ACC112 (cell line): ENCODE data around the gene SLC15A1.

ENCODE experiments used
- H2AFZ ChIP-seq: fragments of 200-600 bp; sonication (generic); one replicate; pipeline ENCODE4 v1.6.0; 2017; ENCODE audit warnings: antibody characterized with exemption, low read length; ENCODE audit not compliant: unreplicated experiment
- H3K27ac ChIP-seq: fragments of 200-600 bp; sonication (generic); 2 replicates; pipeline ENCODE4 v1.5.1; 2014; ENCODE audit warnings: low read depth, mild to moderate bottlenecking, antibody characterized with exemption, low read length, moderate library complexity
- H3K27me3 ChIP-seq: fragments of 200-600 bp; sonication (generic); 2 replicates; pipeline ENCODE4 v1.6.1; 2014; ENCODE audit warnings: mild to moderate bottlenecking, antibody characterized with exemption, low read length, moderate library complexity, mixed read lengths; ENCODE audit not compliant: insufficient read depth
- H3K36me3 ChIP-seq: fragments of 200-600 bp; sonication (generic); 2 replicates; pipeline ENCODE4 v1.6.1; 2016; ENCODE audit warnings: mild to moderate bottlenecking, antibody characterized with exemption, low read length, moderate library complexity, mixed read lengths; ENCODE audit not compliant: insufficient read depth
- H3K4me1 ChIP-seq: fragments of 200-600 bp; sonication (generic); one replicate; pipeline ENCODE4 v1.6.1; 2016; ENCODE audit warnings: low read length, mixed read lengths; ENCODE audit not compliant: insufficient read depth, unreplicated experiment, control insufficient read depth
- H3K4me3 ChIP-seq: fragments of 200-600 bp; sonication (generic); 2 replicates; pipeline ENCODE4 v1.5.1; 2014; ENCODE audit warnings: mild to moderate bottlenecking, low read depth, low read length
- H3K79me2 ChIP-seq: fragments of 200-600 bp; sonication (generic); one replicate; pipeline ENCODE4 v1.6.0; 2016; ENCODE audit warnings: low read length; ENCODE audit not compliant: control insufficient read depth, unreplicated experiment, insufficient read depth

SLC15A1 gene

DNA sequence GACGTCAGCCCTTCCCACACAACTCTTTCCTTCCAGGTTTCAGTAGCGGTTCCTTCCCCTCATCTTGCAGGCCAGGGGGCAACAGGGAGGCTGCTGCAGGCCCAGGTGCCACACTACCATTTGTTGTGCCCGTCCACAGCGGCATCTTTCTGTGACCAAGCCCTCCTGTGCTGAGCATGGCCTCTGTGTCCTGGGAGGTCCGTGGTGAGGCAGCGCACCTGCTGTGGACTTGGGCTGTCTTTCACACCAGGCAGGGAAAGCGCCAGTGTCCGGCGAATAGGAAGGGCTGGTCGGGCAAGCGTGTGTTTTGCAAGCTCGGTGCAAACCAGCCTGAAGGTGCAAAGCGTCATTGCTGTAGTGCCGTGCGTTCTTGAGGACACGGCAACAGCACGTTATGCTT is 21.4 kb downstream of the SLC15A1 start:
- Histone ChIP-seq H3K36me3 (no peaks in the 10 kb centered on the region), H3K27me3 (no peaks in the 10 kb centered on the region), H3K4me3 (no peak overlapping the region), H3K4me1 (no peaks in the 10 kb centered on the region), H2AFZ (no peak overlapping the region), H3K27ac (no peak overlapping the region), H3K79me2 (no peaks in the 10 kb centered on the region)

DNA sequence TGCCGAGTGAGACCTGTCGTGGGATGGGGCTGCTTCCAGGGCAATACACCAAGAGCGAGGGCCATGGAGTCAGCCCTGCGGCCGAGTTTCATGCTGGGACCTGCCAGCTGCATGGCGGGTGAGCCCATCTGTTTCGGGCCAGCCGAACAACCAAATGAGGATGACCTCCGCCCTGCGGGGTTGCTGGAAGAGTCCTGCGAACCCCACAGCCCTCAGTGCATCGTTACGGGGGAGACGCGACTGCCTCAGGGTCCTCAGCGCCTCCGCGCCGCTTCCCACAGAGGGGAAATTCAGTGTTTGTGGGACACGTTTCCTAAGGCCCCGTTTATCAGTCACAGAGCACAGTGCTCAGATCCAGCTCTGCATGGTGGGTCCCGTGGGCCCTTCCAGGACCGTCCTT is 22.0 kb downstream of the SLC15A1 start:
- H3K4me3 ChIP-seq: no peak overlapping the region
- no peaks in the 10 kb centered on the region for H3K4me1 ChIP-seq
- H3K79me2 ChIP-seq: no peaks in the 10 kb centered on the region
- no peak overlapping the region for H3K27ac ChIP-seq
- H2AFZ ChIP-seq: no peak overlapping the region
- no peaks in the 10 kb centered on the region for H3K36me3 ChIP-seq
- no peaks in the 10 kb centered on the region for H3K27me3 ChIP-seq

DNA sequence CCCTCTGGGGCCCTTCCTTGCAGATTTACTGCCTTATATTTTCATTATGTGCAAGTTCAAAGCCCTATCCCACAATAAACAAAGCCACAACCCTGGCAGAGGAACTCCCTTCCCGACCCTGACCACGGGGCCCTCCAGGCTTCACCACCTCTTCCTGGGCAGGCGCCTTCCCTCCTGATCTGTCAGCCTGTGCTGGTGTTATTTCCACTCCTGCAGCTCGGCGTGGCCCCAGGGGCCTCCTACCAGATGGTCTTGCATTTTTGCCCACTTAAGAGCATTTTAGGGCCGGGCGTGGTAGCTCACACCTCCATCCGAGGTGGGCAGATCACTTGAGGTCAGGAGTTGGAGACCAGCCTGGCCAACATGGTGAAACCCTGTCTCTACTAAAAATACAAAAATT is 22.8 kb downstream of the SLC15A1 start:
- Histone ChIP-seq H2AFZ (no peak overlapping the region), H3K4me1 (no peaks in the 10 kb centered on the region), H3K79me2 (no peaks in the 10 kb centered on the region), H3K36me3 (no peaks in the 10 kb centered on the region), H3K27ac (no peak overlapping the region), H3K27me3 (no peaks in the 10 kb centered on the region), H3K4me3 (no peak overlapping the region)

DNA sequence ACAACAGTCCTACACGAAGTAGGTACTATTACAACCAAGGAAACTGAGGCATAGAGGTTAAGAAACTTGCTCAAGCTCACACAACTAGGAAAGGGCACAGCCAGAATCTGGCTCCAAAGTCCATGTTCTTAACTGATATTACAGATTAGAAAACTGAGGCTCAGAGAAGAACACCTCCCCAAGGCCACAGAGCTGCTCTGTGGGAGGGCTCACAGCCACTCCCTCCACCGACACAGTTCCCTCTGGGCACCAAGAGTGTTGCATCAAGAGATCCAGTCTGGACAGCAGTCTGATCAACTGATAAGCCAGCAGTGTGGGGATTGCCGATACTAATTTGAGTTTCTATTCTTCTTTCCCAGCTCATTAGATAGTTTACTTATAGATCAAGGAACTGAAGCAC is 29.5 kb downstream of the SLC15A1 start:
- H3K4me1 ChIP-seq: no peaks in the 10 kb centered on the region
- H3K27me3 ChIP-seq: no peaks in the 10 kb centered on the region
- H2AFZ ChIP-seq: no peak overlapping the region
- H3K79me2 ChIP-seq: no peaks in the 10 kb centered on the region
- H3K4me3 ChIP-seq: no peak overlapping the region
- no peak overlapping the region for H3K27ac ChIP-seq
- no peaks in the 10 kb centered on the region for H3K36me3 ChIP-seq

DNA sequence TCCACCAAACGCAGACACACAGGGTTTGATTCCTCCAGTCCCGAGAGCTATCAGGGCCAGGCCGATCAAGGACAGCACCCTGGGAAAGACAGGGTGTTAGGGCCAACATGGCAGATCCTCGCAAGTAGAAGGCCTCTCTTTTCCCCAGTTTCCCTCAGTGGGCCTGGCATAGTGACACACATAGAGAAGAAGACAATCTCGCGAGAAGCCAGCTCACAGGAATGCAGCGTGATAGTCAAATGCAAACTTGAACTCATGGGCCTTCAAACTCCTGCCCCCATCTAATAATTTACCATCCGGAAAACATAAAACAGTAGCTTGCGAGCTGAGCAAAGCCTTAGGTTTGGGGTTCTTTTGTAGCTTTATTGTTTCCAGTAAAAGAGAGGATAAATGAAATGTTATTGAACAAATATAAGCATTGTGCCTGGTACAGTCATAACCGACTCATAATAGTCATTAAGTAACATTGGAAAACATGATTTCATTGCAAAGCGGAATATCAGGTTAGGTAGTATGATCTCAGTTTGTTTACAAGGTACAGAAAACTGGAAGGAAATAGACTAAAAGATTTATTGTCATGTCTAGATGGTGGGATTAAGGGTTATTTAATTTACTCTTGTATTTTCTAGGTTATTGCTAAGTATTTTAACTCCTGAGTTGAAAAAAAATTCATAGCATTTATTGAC is 30.5 kb downstream of the SLC15A1 start:
- H2AFZ ChIP-seq: no peak overlapping the region
- no peaks in the 10 kb centered on the region for H3K4me1 ChIP-seq
- no peaks in the 10 kb centered on the region for H3K27me3 ChIP-seq
- H3K79me2 ChIP-seq: no peaks in the 10 kb centered on the region
- H3K27ac ChIP-seq: no peak overlapping the region
- no peak overlapping the region for H3K4me3 ChIP-seq
- no peaks in the 10 kb centered on the region for H3K36me3 ChIP-seq

DNA sequence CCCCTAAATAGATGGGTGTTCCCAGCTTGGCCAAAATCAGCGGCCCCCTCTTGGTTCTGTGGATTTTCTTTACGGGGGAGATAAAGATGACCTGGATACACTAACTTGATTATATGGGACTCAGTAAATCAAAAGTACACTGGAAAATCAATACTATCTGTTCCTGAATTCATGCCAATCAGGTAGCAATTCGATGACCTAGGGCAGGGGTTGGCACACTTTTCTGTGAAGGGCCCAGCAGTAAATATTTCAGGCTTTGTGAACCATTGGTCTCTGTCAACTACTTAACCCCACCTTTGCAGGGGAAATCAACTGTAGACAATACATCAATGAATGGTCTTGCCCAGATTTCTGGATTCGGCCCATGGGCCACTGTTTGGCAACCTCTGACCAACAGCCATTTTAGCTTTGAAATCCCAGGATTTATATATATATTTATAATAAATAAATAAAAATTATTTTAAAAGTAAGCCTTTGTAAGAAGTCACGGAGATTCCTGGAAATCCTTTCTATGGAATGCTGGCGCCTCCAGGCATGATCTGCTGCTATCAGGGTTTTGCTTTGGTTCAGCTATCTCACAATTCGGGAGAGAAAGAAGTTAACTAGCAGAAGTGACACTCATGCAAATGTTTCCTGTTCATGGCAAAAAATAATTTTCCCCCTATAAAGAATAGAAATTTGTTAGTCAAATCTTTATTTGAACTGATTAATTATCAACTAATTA is 32.8 kb downstream of the SLC15A1 start:
- Histone ChIP-seq H3K27ac (no peak overlapping the region), H3K36me3 (no peaks in the 10 kb centered on the region), H3K4me3 (no peak overlapping the region), H3K4me1 (no peaks in the 10 kb centered on the region), H2AFZ (no peak overlapping the region), H3K79me2 (no peaks in the 10 kb centered on the region), H3K27me3 (no peaks in the 10 kb centered on the region)

DNA sequence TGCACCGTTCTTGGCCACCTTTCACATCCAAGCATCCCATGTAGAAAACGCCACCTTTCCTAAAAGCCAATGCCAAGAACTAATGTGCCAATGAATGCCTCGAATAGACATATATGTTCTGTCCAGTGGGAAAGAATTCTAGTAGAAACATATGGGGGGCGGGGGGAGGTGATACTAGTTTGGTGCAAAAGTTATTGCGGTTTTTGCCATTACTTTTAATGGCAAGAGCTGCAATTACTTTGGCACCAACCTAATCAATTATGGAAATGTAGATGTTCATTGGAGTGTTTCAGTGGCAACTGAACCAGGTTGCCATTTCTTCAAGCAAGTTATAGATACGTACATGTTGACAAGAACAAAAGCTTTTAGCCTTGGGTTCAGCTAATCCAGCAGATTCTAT is 34.6 kb downstream of the SLC15A1 start:
- Histone ChIP-seq H3K27ac (no peak overlapping the region), H2AFZ (no peak overlapping the region), H3K27me3 (no peaks in the 10 kb centered on the region), H3K4me1 (no peaks in the 10 kb centered on the region), H3K79me2 (no peaks in the 10 kb centered on the region), H3K4me3 (no peak overlapping the region), H3K36me3 (no peaks in the 10 kb centered on the region)

DNA sequence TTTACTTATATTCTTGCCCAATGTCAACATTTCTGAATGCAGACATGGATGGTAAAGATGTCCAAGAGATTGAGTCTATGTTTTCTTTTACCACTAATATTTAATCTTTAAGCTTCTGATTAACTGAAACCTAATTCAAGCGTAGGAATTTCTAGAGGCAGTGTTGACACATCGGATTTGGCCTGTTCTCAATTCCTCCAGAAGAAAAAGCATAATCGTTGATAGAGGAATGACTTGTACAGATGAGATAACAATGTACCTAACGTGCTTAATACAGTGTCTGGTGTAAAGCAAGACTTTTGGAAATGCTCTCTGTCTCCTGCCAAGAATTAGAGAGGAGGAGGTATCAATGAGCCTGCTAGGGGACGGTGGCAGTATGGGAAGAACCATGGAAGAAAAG is 35.2 kb downstream of the SLC15A1 start:
- Histone ChIP-seq H3K4me1 (no peaks in the 10 kb centered on the region), H3K27ac (no peak overlapping the region), H3K27me3 (no peaks in the 10 kb centered on the region), H2AFZ (no peak overlapping the region), H3K79me2 (no peaks in the 10 kb centered on the region), H3K36me3 (no peaks in the 10 kb centered on the region), H3K4me3 (no peak overlapping the region)

DNA sequence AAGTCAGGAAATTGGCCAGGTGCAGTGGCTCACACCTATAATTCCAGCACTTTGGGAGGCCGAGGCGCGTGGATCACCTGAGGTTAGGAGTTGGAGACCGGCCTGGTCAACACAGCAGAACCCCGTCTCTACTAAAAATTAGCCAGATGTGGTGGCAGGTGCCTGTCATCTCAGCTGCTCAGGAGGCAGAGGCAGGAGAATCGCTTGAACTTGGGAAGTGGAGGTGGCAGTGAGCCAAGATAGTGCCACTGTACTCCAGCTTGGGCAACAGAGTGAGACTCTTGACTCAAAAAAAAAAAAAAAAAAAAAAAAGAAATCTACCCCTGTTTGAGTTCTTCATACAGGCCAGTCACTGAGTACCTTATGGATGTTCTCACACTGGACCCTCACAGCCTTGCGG is 42.0 kb downstream of the SLC15A1 start:
- no peak overlapping the region for H3K27ac ChIP-seq
- no peaks in the 10 kb centered on the region for H3K79me2 ChIP-seq
- no peak overlapping the region for H2AFZ ChIP-seq
- no peaks in the 10 kb centered on the region for H3K4me1 ChIP-seq
- H3K27me3 ChIP-seq: no peaks in the 10 kb centered on the region
- no peaks in the 10 kb centered on the region for H3K36me3 ChIP-seq
- no peak overlapping the region for H3K4me3 ChIP-seq

DNA sequence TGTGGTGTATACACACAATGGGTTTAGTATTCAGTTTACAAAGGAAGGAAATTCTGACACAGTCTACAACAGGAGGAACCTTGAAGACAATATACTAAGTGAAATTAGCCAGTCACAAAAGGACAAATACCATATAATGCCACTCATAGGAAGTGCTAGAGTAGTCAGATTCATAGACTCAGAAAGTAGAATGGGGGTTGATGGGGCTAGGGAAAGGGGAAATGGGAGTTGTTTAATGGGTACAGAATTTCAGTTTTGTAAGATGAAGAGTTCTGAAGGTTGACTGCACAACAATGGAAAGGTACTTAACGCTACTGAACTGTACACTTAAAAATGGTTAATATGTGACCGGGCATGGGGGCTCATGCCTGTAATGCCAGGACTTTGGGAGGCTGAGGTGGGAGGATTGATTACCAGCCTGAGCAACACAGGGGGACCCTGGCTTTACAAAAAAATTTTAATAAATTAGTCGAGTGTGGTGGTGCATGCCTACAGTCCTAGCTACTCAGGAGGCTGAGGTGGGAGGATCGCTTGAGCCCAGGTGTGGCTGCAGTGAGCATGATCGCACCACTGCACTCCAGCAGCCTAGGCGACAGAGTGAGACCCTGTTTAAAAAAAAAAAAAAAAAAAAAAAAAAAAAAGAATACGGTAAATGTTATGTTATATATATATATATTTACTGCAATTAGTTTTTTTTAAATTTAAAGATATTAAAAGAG is 45.0 kb downstream of the SLC15A1 start:
- H3K27me3 ChIP-seq: peaks cover 3% of the 10 kb centered on the region

More for the DNA sequence above, 45.0 kb downstream of the SLC15A1 start:
- no peaks in the 10 kb centered on the region for H3K36me3 ChIP-seq
- H3K4me3 ChIP-seq: no peak overlapping the region
- H3K27ac ChIP-seq: no peak overlapping the region
- H3K4me1 ChIP-seq: no peaks in the 10 kb centered on the region
- no peaks in the 10 kb centered on the region for H3K79me2 ChIP-seq
- H2AFZ ChIP-seq: no peak overlapping the region
